GM19452 (cell line): Measurements from ENCODE around the gene STAT5B.
"Not testable (repeated sequence)": the region's sequence is repeated elsewhere in the genome, so short reads cannot be mapped to it uniquely, and the experiment has no call there.

ENCODE experiments used
- ATAC-seq: cut with Tn5 transposase; IDR thresholded peaks from one replicate; pipeline ENCODE4 v1.9.1; 2021; ENCODE audit not compliant: unreplicated experiment

Gene STAT5B

GRCh38 chr17:42199416-42200011, 76.7 kb downstream of the STAT5B start:
- ATAC-seq, result no peak

- ATAC-seq, result no peak
Observed at GRCh38 chr17:42198897-42199296, 77.3 kb downstream of the STAT5B start.

- no peak for ATAC-seq
Observed at GRCh38 chr17:42197564-42198156, 78.5 kb downstream of the STAT5B start.

- peak; percentile 89 for ATAC-seq
Observed at GRCh38 chr17:42193969-42194899, 82.0 kb downstream of the STAT5B start, which contains the start of gene GHDC. TSS of gene GHDC (minus strand) at chr17:42194494. CDS start at chr17:42193581, 913 bp downstream.

- no peak for ATAC-seq
Observed at GRCh38 chr17:42193216-42193968, 82.8 kb downstream of the STAT5B start.

GRCh38 chr17:42192189-42193126, 83.7 kb downstream of the STAT5B start:
- ATAC-seq, result no peak

- ATAC-seq, result no peak
Observed at GRCh38 chr17:42191275-42191608, 84.9 kb downstream of the STAT5B start.

- no peak for ATAC-seq
Observed at GRCh38 chr17:42190491-42191274, 85.5 kb downstream of the STAT5B start.

GRCh38 chr17:42189651-42189965, 86.6 kb downstream of the STAT5B start:
- ATAC-seq, result no peak

GRCh38 chr17:42188749-42189650, 87.2 kb downstream of the STAT5B start:
- ATAC-seq, result no peak

GRCh38 chr17:42187833-42188232, 88.4 kb downstream of the STAT5B start:
- ATAC-seq, result no peak

- ATAC-seq, result not testable (repeated sequence)
Observed at GRCh38 chr17:42186191-42186590, 90.0 kb downstream of the STAT5B start.

GRCh38 chr17:42185621-42185930, 90.6 kb downstream of the STAT5B start:
- ATAC-seq, result no peak

GRCh38 chr17:42184713-42185620, 91.2 kb downstream of the STAT5B start, which contains the start of gene HCRT:
TSS of gene HCRT (minus strand) at chr17:42185452. CDS start at chr17:42185365, 87 bp downstream.
- ATAC-seq, result no peak

GRCh38 chr17:42183741-42184711, 92.2 kb downstream of the STAT5B start:
- peak; percentile 55 for ATAC-seq
